HG03520 (cell line): ENCODE data around the gene RHO.
"Not testable (repeated sequence)": the region's sequence is repeated elsewhere in the genome, so short reads cannot be mapped to it uniquely, and the experiment has no call there.

ENCODE experiments used
- ATAC-seq: cut with Tn5 transposase; IDR thresholded peaks from one replicate; pipeline ENCODE4 v1.9.1; 2021; ENCODE audit warnings: mild to moderate bottlenecking, moderate library complexity; ENCODE audit not compliant: unreplicated experiment

The RHO gene

DNA sequence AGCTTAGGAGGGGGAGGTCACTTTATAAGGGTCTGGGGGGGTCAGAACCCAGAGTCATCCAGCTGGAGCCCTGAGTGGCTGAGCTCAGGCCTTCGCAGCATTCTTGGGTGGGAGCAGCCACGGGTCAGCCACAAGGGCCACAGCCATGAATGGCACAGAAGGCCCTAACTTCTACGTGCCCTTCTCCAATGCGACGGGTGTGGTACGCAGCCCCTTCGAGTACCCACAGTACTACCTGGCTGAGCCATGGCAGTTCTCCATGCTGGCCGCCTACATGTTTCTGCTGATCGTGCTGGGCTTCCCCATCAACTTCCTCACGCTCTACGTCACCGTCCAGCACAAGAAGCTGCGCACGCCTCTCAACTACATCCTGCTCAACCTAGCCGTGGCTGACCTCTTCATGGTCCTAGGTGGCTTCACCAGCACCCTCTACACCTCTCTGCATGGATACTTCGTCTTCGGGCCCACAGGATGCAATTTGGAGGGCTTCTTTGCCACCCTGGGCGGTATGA lies at the start of gene RHO:
Gene RHO, plus strand, starts transcription at position 51 of the 512 bp plus-strand sequence. Its CDS starts 95 bp downstream, at position 146.
- no peak for ATAC-seq

DNA sequence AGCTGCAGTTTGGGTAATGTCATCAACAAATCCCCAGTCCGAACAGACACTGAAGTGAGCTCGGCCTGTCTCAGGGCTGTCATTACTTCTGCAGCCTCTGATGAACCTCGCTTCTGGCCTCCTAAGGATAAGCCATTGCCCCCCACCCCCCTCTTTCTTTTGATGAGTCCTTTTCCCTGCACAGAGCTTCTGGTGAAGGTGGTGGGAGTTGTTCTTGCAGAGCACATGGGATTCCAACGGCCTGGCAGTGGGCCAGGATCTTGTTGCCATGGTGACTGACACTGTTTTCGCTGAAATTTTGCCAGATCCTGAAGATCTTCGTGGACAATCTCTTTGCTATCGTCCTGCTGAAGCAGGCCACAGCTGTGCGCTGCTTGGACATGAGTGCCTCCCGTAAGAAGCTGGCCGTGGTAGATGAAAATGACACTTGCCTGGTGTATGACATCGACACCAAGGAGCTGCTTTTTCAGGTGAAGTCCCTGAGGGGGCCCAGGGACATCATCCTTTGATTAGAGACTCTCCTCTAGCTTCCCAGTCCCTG lies 47.1 kb upstream of the RHO start:
- not testable (repeated sequence) for ATAC-seq

DNA sequence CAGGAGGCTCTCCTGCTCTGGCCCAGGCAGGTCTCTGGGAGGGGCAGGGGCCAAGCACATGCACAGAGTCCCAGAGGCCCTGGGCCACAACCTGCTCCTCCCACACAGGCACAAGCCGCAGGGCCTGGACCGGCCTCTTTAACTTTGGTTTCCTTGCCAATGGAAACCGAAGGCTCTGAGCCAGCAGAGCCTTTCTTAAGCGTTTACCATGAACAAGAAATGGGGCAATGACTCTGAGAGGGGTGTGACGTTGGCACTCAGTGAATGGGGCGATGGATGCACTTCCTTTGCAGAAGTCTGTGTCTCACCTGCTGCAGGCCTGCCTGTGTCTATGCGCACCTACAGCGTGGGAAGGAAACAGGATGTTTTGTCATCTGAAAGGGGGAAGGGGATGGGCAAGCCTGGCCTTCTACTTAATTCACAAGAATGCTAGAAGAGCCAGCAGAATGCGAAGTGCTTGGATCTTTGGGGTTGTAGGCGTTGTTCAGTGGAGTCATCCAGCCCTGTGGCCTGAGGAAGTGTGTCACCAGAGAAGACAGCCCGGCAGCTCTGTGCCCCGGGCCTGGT lies 46.6 kb upstream of the RHO start:
- no peak for ATAC-seq

DNA sequence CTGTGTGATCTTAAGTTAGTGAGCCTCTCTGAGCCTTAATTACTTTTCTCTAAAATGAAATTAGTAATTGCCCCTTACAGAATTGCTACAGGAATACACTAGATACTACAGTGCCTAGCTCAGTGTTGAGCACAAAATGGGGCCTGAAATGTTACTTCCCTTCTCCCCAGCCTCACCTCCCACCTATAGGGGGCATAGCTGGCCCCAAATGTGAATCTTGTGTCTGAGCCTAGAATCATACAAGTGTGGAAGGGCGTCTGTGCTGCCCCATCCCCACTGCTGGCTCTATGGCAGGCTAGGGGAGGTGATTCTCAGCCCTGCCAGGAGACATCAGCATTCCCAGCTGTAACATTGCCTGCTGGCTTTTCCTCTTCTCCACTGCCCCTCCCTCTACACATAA lies 45.7 kb upstream of the RHO start:
- ATAC-seq: no peak

DNA sequence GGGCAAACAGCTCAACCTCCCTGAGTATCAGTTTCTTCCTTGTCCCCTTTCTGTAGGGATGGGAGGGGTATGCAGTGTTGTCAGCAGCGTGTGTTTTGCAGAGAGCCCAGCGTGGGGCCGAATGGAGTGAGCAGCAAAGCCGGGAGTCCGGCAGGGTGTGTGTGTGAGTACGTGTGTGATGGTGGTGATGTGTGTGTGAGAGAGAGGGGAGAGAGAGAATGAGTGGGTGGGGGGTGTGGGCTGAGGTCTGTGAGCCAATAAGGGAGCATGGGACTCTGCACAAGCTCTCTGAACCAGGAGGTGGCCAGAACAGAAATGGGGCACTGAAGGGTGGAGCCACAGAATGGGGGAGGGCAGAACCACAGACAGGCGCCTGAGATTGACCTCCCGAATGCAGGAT lies 44.6 kb upstream of the RHO start:
- ATAC-seq: no peak

DNA sequence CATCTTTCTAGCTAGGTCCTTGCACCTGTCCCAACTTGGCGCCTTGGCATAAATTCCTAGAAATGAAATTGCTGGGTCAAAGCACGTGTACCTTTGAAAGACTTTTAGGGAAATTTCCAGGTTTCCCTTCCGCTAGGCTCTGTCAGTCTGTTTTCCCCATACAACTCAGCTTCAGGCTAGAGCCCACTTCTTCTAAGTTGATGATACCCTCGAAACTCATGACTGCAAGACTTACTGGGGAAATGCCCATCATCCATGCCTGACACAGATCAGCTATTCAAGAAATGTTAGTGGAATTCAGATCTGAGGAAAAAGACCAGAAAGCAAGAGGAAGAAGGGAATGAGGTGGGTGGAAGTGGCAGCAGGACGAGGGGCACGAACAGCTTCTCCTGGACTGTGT lies 43.3 kb upstream of the RHO start:
- not testable (repeated sequence) for ATAC-seq

DNA sequence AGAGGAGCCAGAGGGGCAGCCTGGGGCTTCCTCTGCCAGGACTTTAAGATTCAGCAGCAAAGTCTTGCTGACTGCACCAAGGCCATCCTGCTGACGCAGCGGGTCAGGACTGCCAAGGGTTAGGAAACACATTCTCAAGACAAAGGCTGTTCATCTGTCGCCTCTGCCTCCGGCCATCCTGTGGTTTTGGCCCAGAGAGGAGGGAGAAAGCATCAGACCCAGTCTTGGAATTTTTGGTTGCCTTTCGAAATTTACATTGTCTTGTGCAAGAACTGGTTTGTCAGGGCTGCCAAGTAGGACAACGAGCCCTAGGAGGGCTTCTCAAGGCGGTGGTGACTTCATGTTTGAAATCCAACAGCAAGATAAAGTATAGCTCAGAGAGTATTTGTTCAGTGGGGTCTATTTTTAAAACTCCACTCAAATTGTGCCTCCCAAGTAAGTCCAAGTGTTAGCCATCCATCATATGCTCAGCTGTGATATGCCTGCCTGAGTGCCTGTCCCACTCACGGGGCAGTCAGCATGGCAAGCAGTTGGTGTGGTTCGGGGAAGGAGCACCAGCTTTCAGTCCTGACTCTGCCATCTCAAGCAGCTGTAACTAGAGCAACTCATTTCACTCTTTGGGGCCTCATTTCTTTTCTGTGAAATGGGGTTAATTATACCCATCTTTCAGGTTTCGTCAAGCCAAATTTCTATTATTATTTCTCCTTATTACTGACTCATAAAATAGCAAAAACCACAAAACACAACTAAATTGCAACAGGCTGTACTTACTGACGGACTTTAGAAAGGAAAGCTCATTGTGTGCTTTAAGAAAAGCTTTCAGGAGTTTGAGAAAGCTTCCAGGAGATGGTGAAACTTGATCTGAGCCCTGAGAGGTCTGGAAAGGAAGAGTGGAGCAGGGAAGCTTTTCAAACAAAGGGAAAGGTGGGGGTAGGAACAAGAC lies 42.4 kb upstream of the RHO start:
- ATAC-seq: no peak

DNA sequence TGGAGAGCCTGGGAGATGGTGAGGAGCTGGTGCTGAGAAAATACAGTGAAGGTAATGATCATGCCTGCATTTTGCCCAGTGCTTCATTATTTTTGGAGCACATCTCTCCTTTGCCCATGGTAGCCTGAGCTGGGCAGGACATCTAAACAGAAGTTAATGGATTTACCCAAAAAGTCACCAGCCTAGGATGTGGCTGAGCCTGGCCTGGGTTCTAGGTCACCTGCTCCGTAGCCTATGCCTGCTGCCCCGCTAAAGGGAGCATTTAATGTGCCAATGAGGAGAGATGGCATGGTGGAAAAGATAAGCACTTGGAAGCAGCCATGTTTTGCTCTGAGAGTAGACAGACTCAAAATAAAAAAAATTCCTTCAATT lies 41.8 kb upstream of the RHO start:
- ATAC-seq: no peak

DNA sequence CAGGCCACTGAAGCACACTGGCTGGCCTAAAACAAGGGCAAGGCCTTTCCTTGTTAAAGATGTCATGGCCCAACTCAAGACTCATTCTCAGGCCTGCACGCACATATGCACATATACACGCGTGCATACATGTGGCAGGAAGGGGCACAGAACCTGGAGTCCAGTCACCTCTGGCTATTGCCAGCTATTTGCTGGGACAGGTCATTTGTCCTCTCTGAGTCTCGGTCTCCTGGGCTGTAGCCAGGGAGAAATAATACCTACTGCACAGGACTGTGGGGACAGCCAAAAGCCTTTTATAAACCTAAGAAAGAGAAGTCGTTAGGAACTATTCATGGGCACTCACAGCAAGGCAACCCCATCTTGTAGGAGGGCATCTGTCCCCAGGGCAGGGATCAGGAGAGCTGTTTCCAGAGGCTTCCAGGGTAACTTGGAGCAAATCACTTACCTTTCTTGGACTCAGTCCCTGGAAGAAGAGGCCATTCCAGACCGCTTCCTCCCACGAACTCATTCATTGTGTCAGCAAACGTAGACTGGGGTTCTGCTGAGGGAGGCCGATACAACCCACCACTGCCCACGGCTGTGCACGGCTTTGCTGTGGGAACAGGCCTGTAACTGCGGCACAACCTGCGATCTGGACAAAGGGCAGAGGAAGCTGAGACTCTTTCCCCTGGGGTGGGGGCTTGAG lies 41.1 kb upstream of the RHO start:
- no peak for ATAC-seq

DNA sequence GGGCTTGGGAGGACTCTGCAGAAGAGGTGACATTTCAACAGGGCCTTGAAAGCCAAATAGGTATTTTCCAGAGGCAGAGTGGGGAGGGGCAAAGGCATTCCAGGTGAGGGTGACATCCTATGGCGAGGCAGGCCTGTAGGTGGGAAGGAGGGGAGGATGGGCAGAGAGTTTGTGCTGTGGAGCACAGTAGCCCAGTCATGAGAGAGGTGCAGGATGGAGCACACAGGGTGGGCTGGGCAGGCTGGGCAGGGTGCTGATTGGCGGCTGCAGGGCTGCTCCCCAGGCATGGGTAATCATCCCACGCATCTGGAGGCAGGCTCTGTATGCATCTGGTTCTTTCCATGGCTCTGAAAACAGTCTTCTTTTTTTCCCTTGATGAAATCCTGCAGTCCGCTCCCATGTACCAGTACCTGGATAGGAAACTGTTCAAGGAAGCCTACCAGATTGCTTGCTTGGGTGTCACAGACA lies 40.5 kb upstream of the RHO start:
- ATAC-seq: not testable (repeated sequence)

DNA sequence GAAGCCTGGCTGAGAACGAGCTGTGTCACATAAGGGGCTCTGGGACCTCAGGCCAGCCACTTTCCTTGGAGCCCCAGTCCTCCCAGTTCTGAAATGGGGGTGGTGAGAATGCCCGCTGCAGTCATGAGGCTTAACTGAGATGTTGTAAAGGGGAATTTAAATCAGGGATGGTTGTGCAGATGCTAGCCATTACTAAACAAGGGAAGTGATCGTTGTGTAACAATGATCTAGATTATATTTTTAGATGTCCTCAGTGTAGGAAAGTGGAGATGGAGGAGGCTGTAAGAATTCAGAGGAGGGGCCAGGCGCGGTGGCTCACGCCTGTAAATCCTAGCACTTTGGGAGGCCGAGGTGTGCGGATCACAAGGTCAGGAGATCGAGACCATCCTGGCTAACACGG lies 39.2 kb upstream of the RHO start:
- not testable (repeated sequence) for ATAC-seq

DNA sequence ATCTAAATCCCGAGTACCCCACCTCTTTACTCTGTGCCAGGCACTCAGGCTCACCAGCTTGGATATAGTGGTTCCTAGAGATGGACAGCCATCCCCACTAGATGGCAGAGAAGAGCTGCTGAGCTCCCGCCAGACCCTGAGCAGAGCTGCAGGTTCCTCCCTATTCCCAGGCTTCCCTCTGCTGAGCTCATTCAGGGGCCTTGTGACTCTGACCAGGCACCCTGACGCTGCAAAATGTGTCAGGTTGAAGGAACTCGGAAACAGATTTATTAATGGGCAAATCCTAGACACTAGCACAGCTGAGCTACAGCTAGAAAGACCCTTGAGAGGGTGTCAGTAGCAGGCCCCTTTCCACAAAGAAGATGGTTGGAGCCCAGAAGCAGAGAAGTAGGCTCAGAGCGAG lies 38.2 kb upstream of the RHO start:
- ATAC-seq: peak; percentile 57

DNA sequence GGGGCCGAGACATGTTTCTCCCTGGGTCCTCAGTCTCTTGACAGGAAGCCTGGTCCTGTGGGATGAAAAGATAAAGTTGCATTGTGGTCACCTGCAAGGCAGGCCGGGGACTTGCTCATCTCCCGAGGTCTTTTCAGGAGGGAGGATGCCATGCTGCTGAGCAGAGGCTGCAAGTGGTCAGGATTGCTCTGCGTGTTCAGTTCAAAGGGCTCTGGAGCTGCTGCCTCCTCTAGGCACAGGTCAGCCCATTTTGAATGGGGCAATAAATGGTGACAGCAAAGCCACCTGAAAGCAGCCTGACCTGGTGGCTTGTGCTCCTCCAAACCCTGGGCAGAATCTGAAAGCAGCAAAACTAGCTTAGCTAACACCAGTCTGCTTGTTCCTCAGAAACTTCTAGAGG lies 37.4 kb upstream of the RHO start:
- ATAC-seq: not testable (repeated sequence)

DNA sequence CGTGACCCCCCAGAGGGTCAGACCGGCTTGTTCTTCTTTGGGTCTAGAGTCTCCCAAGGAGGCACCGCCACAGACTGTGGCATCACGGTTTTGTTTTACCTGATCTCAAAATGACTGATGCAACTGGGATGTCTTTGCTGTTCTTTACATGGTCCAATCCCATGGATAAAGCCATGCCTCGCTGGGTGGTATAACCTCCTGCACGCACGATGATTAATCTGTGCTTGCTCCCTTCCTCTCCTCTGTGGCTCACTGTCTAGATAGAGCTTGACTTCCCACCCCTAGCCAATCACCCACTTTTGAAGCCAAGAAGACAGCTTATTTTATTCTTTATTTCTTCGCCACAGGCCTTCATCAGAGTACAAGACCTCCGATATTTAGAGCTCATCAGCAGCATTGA lies 36.6 kb upstream of the RHO start:
- no peak for ATAC-seq

DNA sequence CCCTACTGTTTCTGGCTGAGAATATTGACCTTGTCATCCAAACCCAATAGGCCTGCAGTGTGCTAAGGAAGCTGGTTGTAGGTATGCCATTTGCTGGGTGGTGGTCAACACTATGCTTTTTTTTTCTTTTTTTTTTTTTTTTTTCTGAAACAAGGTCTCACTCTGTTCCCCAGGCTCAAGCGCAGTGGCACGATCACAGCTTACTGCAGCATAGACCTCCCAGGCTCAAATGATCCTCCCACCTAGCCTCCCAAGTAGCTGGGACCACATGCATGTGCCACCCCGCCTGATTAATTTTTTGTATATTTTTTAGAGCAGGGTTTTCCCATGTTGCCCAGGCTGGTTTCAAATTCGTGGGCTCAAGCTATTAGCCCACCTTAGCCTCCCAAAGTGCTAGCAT lies 35.7 kb upstream of the RHO start:
- ATAC-seq: no peak

DNA sequence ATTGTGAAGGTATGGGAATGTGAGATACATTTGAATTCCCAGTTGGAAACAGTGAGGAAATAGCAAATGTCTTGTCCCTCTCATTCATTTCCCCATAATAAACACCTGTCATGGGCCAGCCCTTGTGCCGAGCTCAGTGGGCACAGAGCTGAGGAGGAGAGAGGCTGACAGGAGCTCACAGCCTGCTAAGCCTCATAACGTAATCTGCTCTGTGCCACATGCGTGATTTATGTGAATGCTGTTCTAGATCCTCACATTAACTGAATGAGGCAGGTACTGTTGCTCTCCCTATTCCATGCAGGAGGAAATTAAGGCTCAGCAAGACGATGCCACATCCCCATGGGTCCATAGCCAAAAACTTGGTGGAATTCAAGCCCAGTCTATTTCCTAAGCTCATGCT lies 35.2 kb upstream of the RHO start:
- no peak for ATAC-seq

DNA sequence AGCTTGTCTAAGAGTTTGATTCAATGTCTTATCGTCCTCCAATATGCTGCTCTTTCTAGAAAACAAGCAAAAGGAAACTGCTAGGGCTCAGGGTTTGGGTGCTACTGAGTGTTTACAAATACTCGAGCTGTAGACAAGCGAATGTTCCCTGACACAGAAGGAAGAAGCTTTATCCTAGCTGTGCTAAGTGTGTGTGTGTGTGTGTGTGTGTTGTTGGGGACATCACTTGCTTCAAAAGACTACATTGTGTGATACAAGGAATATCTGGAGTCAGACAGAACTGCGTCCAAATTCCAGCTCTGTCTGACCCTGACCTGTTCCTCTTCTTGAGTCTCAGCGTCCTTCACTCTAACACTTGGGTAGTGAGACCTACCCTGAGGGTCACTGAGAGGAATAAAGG lies 33.9 kb upstream of the RHO start:
- not testable (repeated sequence) for ATAC-seq

DNA sequence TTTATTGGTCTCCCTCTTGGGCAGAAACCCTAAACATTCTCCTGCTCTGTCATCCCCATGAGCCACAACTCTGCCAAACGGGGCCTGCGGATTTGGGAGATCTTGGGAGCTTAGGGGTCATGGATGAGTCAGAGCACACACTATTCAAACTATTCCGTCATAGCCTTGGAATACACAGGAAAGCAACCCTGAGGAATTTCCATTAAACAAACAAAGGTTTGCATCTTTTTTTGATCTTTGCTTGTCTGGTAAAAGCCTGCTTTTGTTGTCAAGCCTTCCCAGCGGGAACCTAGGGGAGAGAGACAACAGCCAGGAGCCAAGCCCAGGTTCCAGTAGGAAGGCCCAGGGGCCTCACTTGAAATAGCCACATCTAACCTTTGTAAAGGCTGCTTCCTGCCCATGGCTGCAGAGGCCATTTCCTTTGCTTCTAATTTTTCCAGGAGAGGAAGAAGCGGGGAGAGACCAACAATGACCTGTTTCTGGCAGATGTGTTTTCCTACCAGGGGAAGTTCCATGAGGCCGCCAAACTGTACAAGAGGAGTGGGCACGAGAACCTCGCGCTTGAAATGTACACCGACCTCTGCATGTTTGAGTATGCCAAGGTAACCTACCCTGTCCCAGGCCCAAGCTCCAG lies 33.3 kb upstream of the RHO start:
- not testable (repeated sequence) for ATAC-seq

DNA sequence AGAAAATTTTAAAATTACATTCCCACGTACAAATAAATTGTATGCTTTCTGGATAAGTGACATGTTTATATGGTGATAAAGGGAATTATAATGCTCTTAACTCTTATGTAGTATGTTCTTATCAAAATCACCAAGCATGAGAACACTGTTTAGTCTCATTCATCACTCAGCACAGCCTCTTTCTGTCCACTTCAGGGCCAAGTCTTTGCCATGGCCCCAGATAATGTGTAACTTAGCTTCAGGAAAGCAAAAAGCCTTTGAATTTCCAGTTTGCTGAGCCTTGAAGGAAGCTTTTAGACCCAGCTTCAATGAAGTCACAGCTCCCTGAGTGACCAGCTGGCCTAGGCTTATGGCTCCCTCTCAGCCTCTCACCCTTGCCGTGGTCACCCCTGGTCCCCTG lies 30.6 kb upstream of the RHO start:
- ATAC-seq: not testable (repeated sequence)

DNA sequence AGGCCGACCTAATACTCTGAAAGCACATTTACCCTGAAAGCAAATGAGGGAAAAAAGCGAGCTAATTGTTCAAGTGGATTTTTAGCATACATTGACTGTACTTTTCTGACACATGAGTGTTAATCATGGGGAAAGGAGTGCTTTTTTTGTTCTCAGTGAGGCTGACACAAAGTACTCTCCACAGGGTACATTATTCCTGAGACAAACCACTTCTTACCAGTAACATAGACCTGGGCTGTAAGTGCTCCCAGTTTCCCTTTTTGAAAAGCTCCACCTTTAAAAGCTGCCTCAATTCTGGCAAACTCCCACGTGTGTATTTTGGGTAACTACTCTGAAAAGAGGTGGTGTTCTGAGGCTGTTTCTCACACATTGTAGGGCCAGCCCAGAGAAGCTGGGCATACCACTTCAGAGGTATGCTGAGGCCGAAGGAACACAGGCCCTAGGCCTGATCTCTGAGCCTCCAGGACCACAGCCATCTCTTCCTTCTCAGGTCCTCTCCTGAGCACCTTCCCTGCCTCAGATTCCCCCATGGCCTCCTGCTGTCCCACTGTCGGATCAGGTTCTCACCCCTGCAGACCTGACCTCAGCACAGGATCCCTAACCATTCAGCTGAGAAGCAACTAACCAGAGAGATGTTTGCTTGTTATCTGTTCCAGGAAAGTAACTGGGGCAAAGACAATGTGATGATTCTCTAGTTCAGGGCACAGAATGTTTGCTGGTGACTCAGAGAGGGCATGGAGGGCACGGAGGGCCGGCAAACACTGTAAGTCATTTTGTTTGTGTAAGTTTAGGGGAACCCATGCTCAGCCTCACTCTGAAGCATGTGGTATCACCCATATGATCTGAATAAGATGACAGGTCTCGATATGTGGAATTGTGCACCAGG lies 29.6 kb upstream of the RHO start:
- not testable (repeated sequence) for ATAC-seq
